HepG2 (cell line): ENCODE data around the gene GDF11. TPM values are rescaled to one million over a fixed set of nuclear protein-coding genes. Genes with fewer than 3 reads are reported as not detected.

Source experiments
- ATAC-seq: fragments of 200-7000 bp; cut with Tn5 transposase; 3 replicates; pipeline ENCODE4 v1.9.1; 2020; ENCODE audit warnings: mild to moderate bottlenecking, moderate library complexity
- BruUV-seq: library from RNA; stranded (reverse); fragments of 400-500 nt; replicated peaks from 2 replicates; lab custom pipeline; 2021; lab: Mats Ljungman, UMichigan
- CTCF ChIA-PET: fragments of 300-600 bp; formaldehyde crosslinking; extraction: SDS; loops from one replicate; lab custom pipeline; 2021; ENCODE audit warnings: low total read pairs, inconsistent platforms, low intra/inter-chr PET ratio; lab: Yijun Ruan, JAX
- POLR2A ChIA-PET: fragments of 350-600 bp; sonication (Branson Sonifier 250); formaldehyde crosslinking; loops from one replicate; lab custom pipeline; 2020; ENCODE audit warnings: antibody characterized with exemption, inconsistent platforms; lab: Yijun Ruan, JAX
- DNase-seq: peaks from one replicate; pipeline ENCODE4 v3.0.0-alpha.2; 2015; ENCODE audit warnings: low spot score
- FAIRE-seq: peaks from 3 replicates; lab custom pipeline; 2011; peaks lifted over from hg19 to GRCh38; lab: Jason Lieb, UNC
- H2AFZ ChIP-seq: one replicate; pipeline ENCODE4 v1.6.1; 2011; ENCODE audit warnings: low read length, inconsistent platforms
- H3K27ac ChIP-seq: fragments of 300-600 bp; 3 replicates; pipeline ENCODE4 v1.8.0; 2011; ENCODE audit warnings: mixed run types, mild to moderate bottlenecking, mixed read lengths, low read length, inconsistent platforms; ENCODE audit not compliant: insufficient read depth; ENCODE audit errors: extremely low read length
- H3K27me3 ChIP-seq, 2 experiments: fragments of 200-600 bp in 1 of 2; 2 replicates in 1 of 2; 3 replicates in 1 of 2; pipeline versions ENCODE4 v1.6.0 to v1.8.0; 2011; ENCODE audit warnings: low read length in 2 of 2, mild to moderate bottlenecking in 2 of 2, moderate library complexity in 2 of 2, inconsistent platforms in 1 of 2; ENCODE audit not compliant: insufficient read depth in 2 of 2, control insufficient read depth in 1 of 2
- H3K36me3 ChIP-seq, 2 experiments: fragments of 200-600 bp in 1 of 2; replicated peaks in 1 of 2; 2 replicates in 1 of 2; 3 replicates in 1 of 2; pipeline versions ENCODE4 v1.5.1 to v1.8.0; 2011; ENCODE audit warnings: low read length in 2 of 2, inconsistent platforms in 1 of 2; ENCODE audit not compliant: insufficient read depth in 2 of 2, control insufficient read depth in 1 of 2
- H3K4me1 ChIP-seq: 2 replicates; pipeline ENCODE4 v1.5.1; 2012; ENCODE audit warnings: low read length, inconsistent platforms; ENCODE audit not compliant: insufficient read depth
- H3K4me2 ChIP-seq: 2 replicates; pipeline ENCODE4 v1.6.0; 2011; ENCODE audit warnings: low read depth, low read length, inconsistent platforms
- H3K4me3 ChIP-seq, 3 experiments: fragments of 200-600 bp in 1 of 3; sonication (generic), shearing (Covaris generic) in 1 of 3; replicated peaks in 1 of 3; 2 replicates each; pipeline ENCODE4 v1.5.1; 2011 to 2016; ENCODE audit warnings: low read length in 3 of 3, inconsistent platforms in 2 of 3, low read depth in 2 of 3, mild to moderate bottlenecking in 2 of 3, control low read depth in 1 of 3, mixed read lengths in 1 of 3; ENCODE audit not compliant: insufficient read depth in 1 of 3
- H3K79me2 ChIP-seq: one replicate; pipeline ENCODE4 v1.6.1; 2011; ENCODE audit warnings: low read length, inconsistent platforms; ENCODE audit not compliant: insufficient read depth
- H3K9ac ChIP-seq: 2 replicates; pipeline ENCODE4 v1.6.0; 2011; ENCODE audit warnings: mild to moderate bottlenecking, low read depth, low read length, inconsistent platforms; ENCODE audit not compliant: insufficient read depth
- H3K9me3 ChIP-seq: 2 replicates; pipeline ENCODE4 v1.5.1; 2012; ENCODE audit warnings: mild to moderate bottlenecking, low read length
- H4K20me1 ChIP-seq: 2 replicates; pipeline ENCODE4 v1.6.0; 2011; ENCODE audit warnings: inconsistent platforms, mild to moderate bottlenecking, low read length, moderate library complexity; ENCODE audit not compliant: insufficient read depth
- EED ChIP-seq: sonication (generic); formaldehyde crosslinking; IDR thresholded peaks from 2 replicates; pipeline ENCODE4 v1.5.0; 2020; ENCODE audit warnings: mild to moderate bottlenecking, missing genetic modification reagents
- KLF15 ChIP-seq: sonication (generic); formaldehyde crosslinking; IDR thresholded peaks from 2 replicates; pipeline ENCODE4 v1.8.1; 2023; ENCODE audit warnings: borderline replicate concordance, mild to moderate bottlenecking, inconsistent platforms, missing genetic modification reagents, mixed read lengths
- NFE2L2 ChIP-seq: fragments of 150-350 bp; IDR thresholded peaks from 2 replicates; pipeline ENCODE4 v1.6.1; 2014; ENCODE audit warnings: low read length
- ZFP90 ChIP-seq: sonication (generic); formaldehyde crosslinking; IDR thresholded peaks from 2 replicates; pipeline ENCODE4 v1.8.0; 2022; ENCODE audit warnings: missing genetic modification reagents, mild to moderate bottlenecking, inconsistent platforms, borderline replicate concordance
- ZNF292 ChIP-seq: sonication (generic); formaldehyde crosslinking; IDR thresholded peaks from 2 replicates; pipeline ENCODE4 v1.8.1; 2022; ENCODE audit warnings: mild to moderate bottlenecking, low read depth, missing genetic modification reagents, borderline replicate concordance
- ZNF34 ChIP-seq: sonication (generic); formaldehyde crosslinking; IDR thresholded peaks from 2 replicates; pipeline ENCODE4 v1.4.0; 2020; ENCODE audit warnings: mild to moderate bottlenecking, missing genetic modification reagents, borderline replicate concordance
- ZNF564 ChIP-seq: sonication (generic); formaldehyde crosslinking; IDR thresholded peaks from 2 replicates; pipeline ENCODE4 v1.8.1; 2023; ENCODE audit warnings: mild to moderate bottlenecking, missing genetic modification reagents
- WGBS: methylation state at CpG from one replicate; pipeline ENCODE4 v1.1.6; 2017; ENCODE audit warnings: low lambda C conversion rate; 5-methylcytosine and 5-hydroxymethylcytosine counted together
- in situ Hi-C: cut with HindIII; loops from 2 replicates; pipeline ENCODE4 v1.10.0; 2017; ENCODE audit warnings: low pct_unique_long_range_greater_than_20kb; ENCODE audit not compliant: extremely low pct_ligation_motif_present
- intact Hi-C: fragments of 100-400 bp; cut with micrococcal nuclease; formaldehyde crosslinking; loops from one replicate; pipeline ENCODE4 v1.10.0; 2022; ENCODE audit not compliant: unreplicated experiment
- polyA plus RNA-seq, 8 experiments: library from polyadenylated mRNA; depleted of rRNA in 3 of 8; stranded (reverse) in 7 of 8; unstranded in 1 of 8; fragments of >200 nt; fragmentation: Illumina TruSeq in 4 of 8; extraction: Trizol in 4 of 8; gene quantifications; 2 replicates each; pipeline versions ENCODE4 v1.2.1 to v1.2.3, GENCODE V29; 2011 to 2016; ENCODE audit warnings: low read depth in 4 of 8, missing spikeins in 1 of 8, mixed read lengths in 1 of 8; ENCODE audit not compliant: insufficient read depth in 1 of 8
- total RNA-seq, 5 experiments: library from RNA; depleted of rRNA; stranded (reverse); fragments of >200 nt; fragmentation: Illumina TruSeq; extraction: Trizol; gene quantifications; 2 replicates each; pipeline ENCODE4 v1.2.3, GENCODE V29; 2016; ENCODE audit warnings: low read depth in 1 of 5
- TF ChIP-seq, protein P1 (sequence below): IDR thresholded peaks from 2 replicates; pipeline ENCODE4 v1.6.1; 2016; ENCODE audit warnings: missing biosample characterization, missing genetic modification reagents, low read depth
- TF ChIP-seq, protein P2 (sequence below): sonication (generic); formaldehyde crosslinking; IDR thresholded peaks from 2 replicates; pipeline ENCODE4 v1.8.0; 2023; ENCODE audit warnings: mild to moderate bottlenecking, missing genetic modification reagents
- TF ChIP-seq, protein P3 (sequence below): sonication (generic); formaldehyde crosslinking; IDR thresholded peaks from 2 replicates; pipeline ENCODE4 v1.5.0; 2020; ENCODE audit warnings: missing genetic modification reagents
- TF ChIP-seq, protein P4 (sequence below): sonication (generic); formaldehyde crosslinking; IDR thresholded peaks from 2 replicates; pipeline ENCODE4 v1.9.0; 2021; ENCODE audit warnings: missing genetic modification reagents, borderline replicate concordance
- TF ChIP-seq, protein P5 (sequence below): sonication (generic); formaldehyde crosslinking; IDR thresholded peaks from 2 replicates; pipeline ENCODE4 v1.9.0; 2021; ENCODE audit warnings: missing genetic modification reagents, mild to moderate bottlenecking, borderline replicate concordance
- TF ChIP-seq, protein P6 (sequence below): sonication (generic); formaldehyde crosslinking; IDR thresholded peaks from 2 replicates; pipeline ENCODE4 v1.4.0; 2020; ENCODE audit warnings: missing genetic modification reagents

GDF11 gene
- total and polyA plus RNA-seq, 2 of the 13 experiments (the other 11 are each of a cell fraction or from before 2014, with no cell fraction given), result 0.63 to 1.5 TPM

DNA sequence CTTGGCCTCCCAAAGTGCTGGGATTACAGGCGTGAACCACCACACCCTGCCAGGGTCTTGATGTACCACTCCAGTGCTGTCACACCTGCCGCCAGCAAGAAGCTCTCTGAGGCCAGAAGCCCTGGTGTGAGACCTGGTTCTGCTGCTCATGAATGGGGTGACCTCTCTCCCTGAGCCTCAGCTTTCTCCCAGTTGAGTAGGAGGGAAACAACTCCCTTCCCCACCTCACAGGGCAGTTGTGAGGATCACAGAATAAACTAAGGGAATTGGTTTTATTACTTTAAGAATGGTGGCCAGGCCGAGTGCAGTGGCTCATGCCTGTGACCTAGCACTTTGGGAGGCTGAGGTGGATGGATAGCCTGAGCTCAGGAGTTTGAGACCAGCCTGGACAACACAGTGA lies 8.3 kb upstream of the GDF11 start:
- Histone ChIP-seq H3K27me3 (no peaks in the 10 kb centered on the region), H3K36me3 (no peaks in the 10 kb centered on the region), H3K27ac (no peak overlapping the region), H3K9me3 (no peaks in the 10 kb centered on the region), H3K4me1 (peaks cover 32% of the 10 kb centered on the region), H3K79me2 (no peaks in the 10 kb centered on the region), H3K4me3 (no peak overlapping the region), H4K20me1 (no peaks in the 10 kb centered on the region), H2AFZ (no peak overlapping the region), H3K9ac (no peak overlapping the region), H3K4me2 (no peak overlapping the region)
- POLR2A ChIA-PET, result no interaction called here
- in situ Hi-C loops (no loop called here), intact Hi-C loops (no loop called here)
- no TSS peak for BruUV-seq
- WGBS, result 61% methylated on average over 2 of the region's 3 CpGs
- ATAC-seq (no peak), FAIRE-seq (no peak), DNase-seq (no peak)
- CTCF ChIA-PET, result no interaction called here
- TF ChIP-seq, protein P1, sequence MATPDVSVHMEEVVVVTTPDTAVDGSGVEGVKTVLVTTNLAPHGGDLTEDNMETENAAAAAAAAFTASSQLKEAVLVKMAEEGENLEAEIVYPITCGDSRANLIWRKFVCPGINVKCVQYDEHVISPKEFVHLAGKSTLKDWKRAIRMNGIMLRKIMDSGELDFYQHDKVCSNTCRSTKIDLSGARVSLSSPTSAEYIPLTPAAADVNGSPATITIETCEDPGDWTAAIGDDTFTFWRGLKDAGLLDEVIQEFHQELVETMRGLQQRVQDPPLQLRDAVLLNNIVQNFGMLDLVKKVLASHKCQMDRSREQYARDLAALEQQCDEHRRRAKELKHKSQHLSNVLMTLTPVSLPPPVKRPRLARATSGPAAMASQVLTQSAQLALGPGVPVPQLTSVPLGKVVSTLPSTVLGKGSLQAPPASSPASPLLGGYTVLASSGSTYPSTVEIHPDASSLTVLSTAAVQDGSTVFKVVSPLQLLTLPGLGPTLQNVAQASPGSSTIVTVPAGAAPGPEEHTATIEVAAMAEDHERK, result no peak
- TF ChIP-seq ZNF34 (no peak), EED (CRISPR knock-in tag) (no peak), KLF15 (CRISPR knock-in tag) (no peak), ZNF564 (CRISPR knock-in tag) (no peak), NFE2L2 (no peak), ZNF292 (no peak), ZFP90 (CRISPR knock-in tag) (no peak)
- TF ChIP-seq, protein P2, sequence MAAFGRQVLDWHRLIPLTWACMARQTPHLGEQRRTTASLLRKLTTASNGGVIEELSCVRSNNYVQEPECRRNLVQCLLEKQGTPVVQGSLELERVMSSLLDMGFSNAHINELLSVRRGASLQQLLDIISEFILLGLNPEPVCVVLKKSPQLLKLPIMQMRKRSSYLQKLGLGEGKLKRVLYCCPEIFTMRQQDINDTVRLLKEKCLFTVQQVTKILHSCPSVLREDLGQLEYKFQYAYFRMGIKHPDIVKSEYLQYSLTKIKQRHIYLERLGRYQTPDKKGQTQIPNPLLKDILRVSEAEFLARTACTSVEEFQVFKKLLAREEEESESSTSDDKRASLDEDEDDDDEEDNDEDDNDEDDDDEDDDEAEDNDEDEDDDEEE (CRISPR knock-in tag), result no peak
- TF ChIP-seq, protein P3, sequence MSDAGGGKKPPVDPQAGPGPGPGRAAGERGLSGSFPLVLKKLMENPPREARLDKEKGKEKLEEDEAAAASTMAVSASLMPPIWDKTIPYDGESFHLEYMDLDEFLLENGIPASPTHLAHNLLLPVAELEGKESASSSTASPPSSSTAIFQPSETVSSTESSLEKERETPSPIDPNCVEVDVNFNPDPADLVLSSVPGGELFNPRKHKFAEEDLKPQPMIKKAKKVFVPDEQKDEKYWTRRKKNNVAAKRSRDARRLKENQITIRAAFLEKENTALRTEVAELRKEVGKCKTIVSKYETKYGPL (CRISPR knock-in tag), result no peak
- TF ChIP-seq, protein P4, sequence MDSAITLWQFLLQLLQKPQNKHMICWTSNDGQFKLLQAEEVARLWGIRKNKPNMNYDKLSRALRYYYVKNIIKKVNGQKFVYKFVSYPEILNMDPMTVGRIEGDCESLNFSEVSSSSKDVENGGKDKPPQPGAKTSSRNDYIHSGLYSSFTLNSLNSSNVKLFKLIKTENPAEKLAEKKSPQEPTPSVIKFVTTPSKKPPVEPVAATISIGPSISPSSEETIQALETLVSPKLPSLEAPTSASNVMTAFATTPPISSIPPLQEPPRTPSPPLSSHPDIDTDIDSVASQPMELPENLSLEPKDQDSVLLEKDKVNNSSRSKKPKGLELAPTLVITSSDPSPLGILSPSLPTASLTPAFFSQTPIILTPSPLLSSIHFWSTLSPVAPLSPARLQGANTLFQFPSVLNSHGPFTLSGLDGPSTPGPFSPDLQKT (CRISPR knock-in tag), result no peak
- TF ChIP-seq, protein P5, sequence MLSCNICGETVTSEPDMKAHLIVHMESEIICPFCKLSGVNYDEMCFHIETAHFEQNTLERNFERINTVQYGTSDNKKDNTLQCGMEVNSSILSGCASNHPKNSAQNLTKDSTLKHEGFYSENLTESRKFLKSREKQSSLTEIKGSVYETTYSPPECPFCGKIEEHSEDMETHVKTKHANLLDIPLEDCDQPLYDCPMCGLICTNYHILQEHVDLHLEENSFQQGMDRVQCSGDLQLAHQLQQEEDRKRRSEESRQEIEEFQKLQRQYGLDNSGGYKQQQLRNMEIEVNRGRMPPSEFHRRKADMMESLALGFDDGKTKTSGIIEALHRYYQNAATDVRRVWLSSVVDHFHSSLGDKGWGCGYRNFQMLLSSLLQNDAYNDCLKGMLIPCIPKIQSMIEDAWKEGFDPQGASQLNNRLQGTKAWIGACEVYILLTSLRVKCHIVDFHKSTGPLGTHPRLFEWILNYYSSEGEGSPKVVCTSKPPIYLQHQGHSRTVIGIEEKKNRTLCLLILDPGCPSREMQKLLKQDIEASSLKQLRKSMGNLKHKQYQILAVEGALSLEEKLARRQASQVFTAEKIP (CRISPR knock-in tag), result no peak
- TF ChIP-seq, protein P6, sequence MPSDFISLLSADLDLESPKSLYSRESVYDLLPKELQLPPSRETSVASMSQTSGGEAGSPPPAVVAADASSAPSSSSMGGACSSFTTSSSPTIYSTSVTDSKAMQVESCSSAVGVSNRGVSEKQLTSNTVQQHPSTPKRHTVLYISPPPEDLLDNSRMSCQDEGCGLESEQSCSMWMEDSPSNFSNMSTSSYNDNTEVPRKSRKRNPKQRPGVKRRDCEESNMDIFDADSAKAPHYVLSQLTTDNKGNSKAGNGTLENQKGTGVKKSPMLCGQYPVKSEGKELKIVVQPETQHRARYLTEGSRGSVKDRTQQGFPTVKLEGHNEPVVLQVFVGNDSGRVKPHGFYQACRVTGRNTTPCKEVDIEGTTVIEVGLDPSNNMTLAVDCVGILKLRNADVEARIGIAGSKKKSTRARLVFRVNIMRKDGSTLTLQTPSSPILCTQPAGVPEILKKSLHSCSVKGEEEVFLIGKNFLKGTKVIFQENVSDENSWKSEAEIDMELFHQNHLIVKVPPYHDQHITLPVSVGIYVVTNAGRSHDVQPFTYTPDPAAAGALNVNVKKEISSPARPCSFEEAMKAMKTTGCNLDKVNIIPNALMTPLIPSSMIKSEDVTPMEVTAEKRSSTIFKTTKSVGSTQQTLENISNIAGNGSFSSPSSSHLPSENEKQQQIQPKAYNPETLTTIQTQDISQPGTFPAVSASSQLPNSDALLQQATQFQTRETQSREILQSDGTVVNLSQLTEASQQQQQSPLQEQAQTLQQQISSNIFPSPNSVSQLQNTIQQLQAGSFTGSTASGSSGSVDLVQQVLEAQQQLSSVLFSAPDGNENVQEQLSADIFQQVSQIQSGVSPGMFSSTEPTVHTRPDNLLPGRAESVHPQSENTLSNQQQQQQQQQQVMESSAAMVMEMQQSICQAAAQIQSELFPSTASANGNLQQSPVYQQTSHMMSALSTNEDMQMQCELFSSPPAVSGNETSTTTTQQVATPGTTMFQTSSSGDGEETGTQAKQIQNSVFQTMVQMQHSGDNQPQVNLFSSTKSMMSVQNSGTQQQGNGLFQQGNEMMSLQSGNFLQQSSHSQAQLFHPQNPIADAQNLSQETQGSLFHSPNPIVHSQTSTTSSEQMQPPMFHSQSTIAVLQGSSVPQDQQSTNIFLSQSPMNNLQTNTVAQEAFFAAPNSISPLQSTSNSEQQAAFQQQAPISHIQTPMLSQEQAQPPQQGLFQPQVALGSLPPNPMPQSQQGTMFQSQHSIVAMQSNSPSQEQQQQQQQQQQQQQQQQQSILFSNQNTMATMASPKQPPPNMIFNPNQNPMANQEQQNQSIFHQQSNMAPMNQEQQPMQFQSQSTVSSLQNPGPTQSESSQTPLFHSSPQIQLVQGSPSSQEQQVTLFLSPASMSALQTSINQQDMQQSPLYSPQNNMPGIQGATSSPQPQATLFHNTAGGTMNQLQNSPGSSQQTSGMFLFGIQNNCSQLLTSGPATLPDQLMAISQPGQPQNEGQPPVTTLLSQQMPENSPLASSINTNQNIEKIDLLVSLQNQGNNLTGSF (CRISPR knock-in tag), result no peak
